A673 (cell line): ENCODE measurements around the gene MVD.

Experiments used
- EZH2 ChIP-seq: fragments of 200-600 bp; sonication (generic); IDR thresholded peaks from 2 replicates; pipeline ENCODE4 v1.6.1; 2017; ENCODE audit warnings: borderline replicate concordance, low read depth, mild to moderate bottlenecking, mixed read lengths, antibody characterized with exemption, low read length; ENCODE audit not compliant: poor library complexity, severe bottlenecking
- TF ChIP-seq, protein P1 (sequence below): fragments of 300-800, 200-600 bp; sonication (generic); conservative IDR thresholded peaks from 2 replicates; pipeline ENCODE4 v1.5.1; 2017; ENCODE audit warnings: low read depth, mild to moderate bottlenecking, antibody characterized with exemption, low read length, moderate library complexity, mixed read lengths

DNA sequence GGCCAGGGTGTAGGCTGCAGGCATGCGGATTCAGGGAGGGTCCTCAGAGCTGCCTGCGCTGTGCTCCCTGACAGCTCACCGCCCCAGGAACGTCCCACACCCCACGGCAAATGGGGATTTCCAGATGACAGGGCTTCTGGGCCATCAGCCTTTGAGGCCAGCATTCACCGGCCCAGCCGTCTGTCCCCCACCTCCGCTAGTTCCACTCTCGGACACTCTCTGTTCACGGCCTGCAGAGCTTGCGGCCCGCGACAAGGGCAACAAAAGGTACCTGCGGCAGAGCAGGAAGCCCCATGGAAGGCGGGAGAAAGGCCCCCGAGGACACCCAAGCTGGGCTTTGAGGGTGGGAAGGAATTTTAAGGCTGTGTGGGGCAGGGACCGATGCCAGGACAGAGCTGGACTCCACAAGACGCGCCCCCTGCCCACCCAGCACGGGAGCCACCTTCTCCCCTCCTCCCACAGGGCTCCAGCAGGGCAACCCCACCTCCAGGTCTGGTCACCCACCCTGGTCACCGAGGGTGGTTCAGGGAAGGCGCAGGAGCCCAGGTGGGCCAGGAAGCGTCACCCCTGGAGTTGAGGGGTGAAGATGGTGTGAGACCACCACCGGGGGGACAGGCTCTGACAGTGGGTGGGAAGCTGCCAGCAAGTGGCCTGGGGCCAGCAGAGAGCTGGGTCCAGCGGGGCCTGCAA, 6.5 kb downstream of the MVD start:
- TF ChIP-seq, protein P1, sequence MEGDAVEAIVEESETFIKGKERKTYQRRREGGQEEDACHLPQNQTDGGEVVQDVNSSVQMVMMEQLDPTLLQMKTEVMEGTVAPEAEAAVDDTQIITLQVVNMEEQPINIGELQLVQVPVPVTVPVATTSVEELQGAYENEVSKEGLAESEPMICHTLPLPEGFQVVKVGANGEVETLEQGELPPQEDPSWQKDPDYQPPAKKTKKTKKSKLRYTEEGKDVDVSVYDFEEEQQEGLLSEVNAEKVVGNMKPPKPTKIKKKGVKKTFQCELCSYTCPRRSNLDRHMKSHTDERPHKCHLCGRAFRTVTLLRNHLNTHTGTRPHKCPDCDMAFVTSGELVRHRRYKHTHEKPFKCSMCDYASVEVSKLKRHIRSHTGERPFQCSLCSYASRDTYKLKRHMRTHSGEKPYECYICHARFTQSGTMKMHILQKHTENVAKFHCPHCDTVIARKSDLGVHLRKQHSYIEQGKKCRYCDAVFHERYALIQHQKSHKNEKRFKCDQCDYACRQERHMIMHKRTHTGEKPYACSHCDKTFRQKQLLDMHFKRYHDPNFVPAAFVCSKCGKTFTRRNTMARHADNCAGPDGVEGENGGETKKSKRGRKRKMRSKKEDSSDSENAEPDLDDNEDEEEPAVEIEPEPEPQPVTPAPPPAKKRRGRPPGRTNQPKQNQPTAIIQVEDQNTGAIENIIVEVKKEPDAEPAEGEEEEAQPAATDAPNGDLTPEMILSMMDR: no peak
- TF ChIP-seq EZH2: no peak
